GM19193 (cell line): Measurements from ENCODE around the gene CYB5RL.

Experiments used
- POLR2A ChIP-seq: IDR thresholded peaks from 4 replicates; pipeline ENCODE4 v1.6.1; 2011; ENCODE audit not compliant: insufficient read depth, insufficient read length; ENCODE audit errors: extremely low read depth

Gene CYB5RL

GRCh38 chr1:54199765-54200518 is at the start of gene CYB5RL, which contains the start of gene MRPL37:
CYB5RL (minus strand) TSS chr1:54200030; CDS start chr1:54195616, 4,414 bp downstream.
MRPL37 (plus strand) TSS chr1:54200167; CDS start chr1:54200244, 77 bp downstream.
- peak; percentile 89 for TF ChIP-seq POLR2A

GRCh38 chr1:54248966-54249365 is 49.1 kb upstream of the CYB5RL start:
- TF ChIP-seq POLR2A = no peak

- TF ChIP-seq POLR2A = no peak
Measured at GRCh38 chr1:54247863-54248515, 48.2 kb upstream of the CYB5RL start.

GRCh38 chr1:54246116-54246721 is 46.4 kb upstream of the CYB5RL start:
- TF ChIP-seq POLR2A = no peak

GRCh38 chr1:54245501-54245900 is 45.7 kb upstream of the CYB5RL start:
- no peak for TF ChIP-seq POLR2A

GRCh38 chr1:54244655-54245054 is 44.8 kb upstream of the CYB5RL start:
- no peak for TF ChIP-seq POLR2A

GRCh38 chr1:54243022-54243421 is 43.2 kb upstream of the CYB5RL start:
- TF ChIP-seq POLR2A = no peak

- no peak for TF ChIP-seq POLR2A
Measured at GRCh38 chr1:54241364-54241763, 41.5 kb upstream of the CYB5RL start.

- no peak for TF ChIP-seq POLR2A
Measured at GRCh38 chr1:54240741-54241335, 41.0 kb upstream of the CYB5RL start.

GRCh38 chr1:54239631-54240031 is 39.8 kb upstream of the CYB5RL start:
- no peak for TF ChIP-seq POLR2A

GRCh38 chr1:54239035-54239383 is 39.2 kb upstream of the CYB5RL start:
- TF ChIP-seq POLR2A = no peak

- no peak for TF ChIP-seq POLR2A
Measured at GRCh38 chr1:54238353-54239034, 38.7 kb upstream of the CYB5RL start.

GRCh38 chr1:54237586-54237985 is 37.8 kb upstream of the CYB5RL start:
- no peak for TF ChIP-seq POLR2A

- TF ChIP-seq POLR2A = no peak
Measured at GRCh38 chr1:54234284-54234683, 34.5 kb upstream of the CYB5RL start.

- no peak for TF ChIP-seq POLR2A
Measured at GRCh38 chr1:54230507-54231339, 30.9 kb upstream of the CYB5RL start.
